8988T (cell line): ENCODE results near the gene RALGAPA1.
"Not testable (repeated sequence)": the region's sequence is repeated elsewhere in the genome, so short reads cannot be mapped to it uniquely, and the experiment has no call there.

Source experiments
- DNase-seq: peaks from one replicate; pipeline ENCODE4 v3.0.0; 2011

Gene RALGAPA1

GRCh38 chr14:35808638-35809563 is at the start of gene RALGAPA1:
Gene RALGAPA1 (minus strand): TSS chr14:35809295. CDS start chr14:35808835, 460 bp downstream.
- peak; percentile 41 for DNase-seq

- DNase-seq, result no peak
Observed at GRCh38 chr14:35858521-35859209, 49.6 kb upstream of the RALGAPA1 start.

- DNase-seq, result no peak
Observed at GRCh38 chr14:35855876-35856481, 46.9 kb upstream of the RALGAPA1 start.

GRCh38 chr14:35854696-35855270 is 45.7 kb upstream of the RALGAPA1 start:
- DNase-seq, result no peak

GRCh38 chr14:35853225-35853624 is 44.1 kb upstream of the RALGAPA1 start:
- no peak for DNase-seq

GRCh38 chr14:35851823-35852222 is 42.7 kb upstream of the RALGAPA1 start:
- DNase-seq, result no peak

- DNase-seq, result no peak
Observed at GRCh38 chr14:35849122-35849521, 40.0 kb upstream of the RALGAPA1 start.

GRCh38 chr14:35847636-35848035 is 38.5 kb upstream of the RALGAPA1 start:
- DNase-seq, result no peak

- no peak for DNase-seq
Observed at GRCh38 chr14:35844494-35844893, 35.4 kb upstream of the RALGAPA1 start.

- DNase-seq, result not testable (repeated sequence)
Observed at GRCh38 chr14:35842245-35842644, 33.1 kb upstream of the RALGAPA1 start.

GRCh38 chr14:35841704-35842103 is 32.6 kb upstream of the RALGAPA1 start:
- not testable (repeated sequence) for DNase-seq

- no peak for DNase-seq
Observed at GRCh38 chr14:35835208-35835982, 26.3 kb upstream of the RALGAPA1 start.

- no peak for DNase-seq
Observed at GRCh38 chr14:35829449-35829848, 20.4 kb upstream of the RALGAPA1 start.

- no peak for DNase-seq
Observed at GRCh38 chr14:35827678-35828472, 18.8 kb upstream of the RALGAPA1 start.

GRCh38 chr14:35826952-35827416 is 17.9 kb upstream of the RALGAPA1 start:
- no peak for DNase-seq

GRCh38 chr14:35826218-35826951 is 17.3 kb upstream of the RALGAPA1 start, which contains the start of gene BRMS1L:
Gene BRMS1L (plus strand): TSS chr14:35826338. CDS start chr14:35826517, 179 bp downstream.
- DNase-seq, result peak; percentile 89

GRCh38 chr14:35825968-35826217 is 16.8 kb upstream of the RALGAPA1 start:
- peak; percentile 94 for DNase-seq

GRCh38 chr14:35824446-35825165 is 15.5 kb upstream of the RALGAPA1 start:
- not testable (repeated sequence) for DNase-seq

GRCh38 chr14:35822501-35822900 is 13.4 kb upstream of the RALGAPA1 start:
- no peak for DNase-seq
